Measurements from ENCODE around the gene PRKCA. TPM values are rescaled to one million over a fixed set of nuclear protein-coding genes. Genes with fewer than 3 reads are reported as not detected.

Gene PRKCA
- total and polyA plus RNA-seq, 2 donors (not counting 3 experiments of a cell fraction or from before 2014, with no cell fraction given) = 7.5 to 34.2 TPM

DNA sequence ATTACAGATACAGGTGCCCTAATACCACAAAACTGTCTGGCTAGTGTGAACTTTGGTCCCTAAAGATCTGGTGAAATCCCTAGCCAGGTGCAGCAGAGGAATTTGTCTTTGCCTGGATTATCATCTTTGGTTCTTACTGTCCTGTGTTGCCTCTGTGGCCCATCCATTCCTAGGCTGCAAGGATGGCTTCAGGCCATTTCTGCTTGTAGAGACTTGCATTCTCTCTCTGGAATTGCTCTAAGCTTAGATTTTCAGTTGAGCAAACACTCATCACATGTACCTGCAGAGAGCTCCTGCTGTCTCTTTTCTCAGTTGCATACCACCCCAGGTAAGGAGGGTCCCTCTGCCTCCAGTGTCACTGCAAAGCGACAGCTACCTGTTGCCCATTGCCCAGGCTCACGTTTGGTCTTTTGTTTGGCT is 114.9 kb downstream of the PRKCA start:
- Histone ChIP-seq H3K9me1 (replicated peaks; ENCODE audit: control insufficient read depth, extremely low read depth, insufficient read depth, low read length) (no peaks in the 10 kb centered on the region), H3K9ac (replicated peaks; ENCODE audit: extremely low read depth, insufficient read depth, low read length) (no peak overlapping the region), H3K4me1 (ENCODE audit: control insufficient read depth, extremely low read depth, insufficient read depth, low read length) (no peaks in the 10 kb centered on the region), H3K9me3 (replicated peaks; ENCODE audit: control insufficient read depth, insufficient read depth, low read length) (no peaks in the 10 kb centered on the region), H3K36me3 (ENCODE audit: control insufficient read depth in 2 of 2, extremely low read depth in 1 of 2, insufficient read depth in 2 of 2, low read length in 2 of 2) (no peaks in the 10 kb centered on the region), H3K27me3 (ENCODE audit: control insufficient read depth in 2 of 2, insufficient read depth in 2 of 2, low read length in 2 of 2) (no peaks in the 10 kb centered on the region), H3K27ac (ENCODE audit: insufficient read depth, low read depth, low read length) (no peak overlapping the region), H3K4me3 (replicated peaks in 1 of 3; ENCODE audit: insufficient read depth in 1 of 3, low read depth in 1 of 3, low read length in 3 of 3) (no peak overlapping the region), H3K4me2 (ENCODE audit: insufficient read depth, low read length) (no peak overlapping the region), H2AFZ (ENCODE audit: low read depth, low read length) (no peak overlapping the region), H4K20me1 (replicated peaks; ENCODE audit: control insufficient read depth, extremely low read depth, insufficient read depth, low read length) (no peaks in the 10 kb centered on the region), H3K79me2 (ENCODE audit: control insufficient read depth, insufficient read depth, low read length) (peaks cover 7% of the 10 kb centered on the region)
- POLR2A ChIA-PET = no interaction called here
- no peak for DNase-seq (ENCODE audit: low read depth, low spot score)
- CTCF ChIA-PET = interaction anchor here (1.6 kb wide), 1 partner anchor 14 kb away, joined by 3 read pairs; no protein-coding TSS in a partner anchor
- FAIRE-seq = no peak
- dilution Hi-C loops (cut with MboI; ENCODE audit: extremely low pct_ligation_motif_present, low sequenced_read_pairs) = no loop called here
- TF ChIP-seq MYC (IDR thresholded peaks at IDR 0.05; ENCODE audit: low read depth, low read length) (no peak), GATA2 (IDR thresholded peaks at IDR 0.05; ENCODE audit: insufficient read depth, insufficient read length, low read depth, low read length) (no peak), JUN (IDR thresholded peaks at IDR 0.05; ENCODE audit: borderline replicate concordance, insufficient read depth, insufficient read length, low read depth) (no peak), POLR2A (IDR thresholded peaks at IDR 0.05; ENCODE audit: low read depth, low read length) (no peak), POLR2AphosphoS5 (IDR thresholded peaks at IDR 0.05; ENCODE audit: insufficient read depth, low read depth, low read length) (no peak), FOS (IDR thresholded peaks at IDR 0.05; ENCODE audit: borderline replicate concordance, insufficient read depth, low read length) (no peak), EZH2 (IDR thresholded peaks at IDR 0.05; ENCODE audit: borderline replicate concordance, low read depth, low read length, severe bottlenecking) (no peak), MAX (IDR thresholded peaks at IDR 0.05; ENCODE audit: insufficient read depth, insufficient read length) (no peak)
- TF ChIP-seq, protein P1, sequence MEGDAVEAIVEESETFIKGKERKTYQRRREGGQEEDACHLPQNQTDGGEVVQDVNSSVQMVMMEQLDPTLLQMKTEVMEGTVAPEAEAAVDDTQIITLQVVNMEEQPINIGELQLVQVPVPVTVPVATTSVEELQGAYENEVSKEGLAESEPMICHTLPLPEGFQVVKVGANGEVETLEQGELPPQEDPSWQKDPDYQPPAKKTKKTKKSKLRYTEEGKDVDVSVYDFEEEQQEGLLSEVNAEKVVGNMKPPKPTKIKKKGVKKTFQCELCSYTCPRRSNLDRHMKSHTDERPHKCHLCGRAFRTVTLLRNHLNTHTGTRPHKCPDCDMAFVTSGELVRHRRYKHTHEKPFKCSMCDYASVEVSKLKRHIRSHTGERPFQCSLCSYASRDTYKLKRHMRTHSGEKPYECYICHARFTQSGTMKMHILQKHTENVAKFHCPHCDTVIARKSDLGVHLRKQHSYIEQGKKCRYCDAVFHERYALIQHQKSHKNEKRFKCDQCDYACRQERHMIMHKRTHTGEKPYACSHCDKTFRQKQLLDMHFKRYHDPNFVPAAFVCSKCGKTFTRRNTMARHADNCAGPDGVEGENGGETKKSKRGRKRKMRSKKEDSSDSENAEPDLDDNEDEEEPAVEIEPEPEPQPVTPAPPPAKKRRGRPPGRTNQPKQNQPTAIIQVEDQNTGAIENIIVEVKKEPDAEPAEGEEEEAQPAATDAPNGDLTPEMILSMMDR (IDR thresholded peaks at IDR 0.05; ENCODE audit: extremely low read depth in 1 of 2, insufficient read depth in 1 of 2, low read depth in 1 of 2, low read length in 2 of 2) = no peak
- BruUV-seq (replicated peaks) = no TSS peak
- intact Hi-C loops (cut with micrococcal nuclease) = no loop called here

All from endothelial cell of umbilical vein (primary cell).